Stimulated activated CD8-positive, alpha-beta memory T cell treated with anti-CD3 and anti-CD28 coated beads, Interleukin-15, amount 100 ng/mL, for 4 hours (primary cell): ENCODE measurements around the gene NPAS1.
"Not testable (repeated sequence)": the region's sequence is repeated elsewhere in the genome, so short reads cannot be mapped to it uniquely, and the experiment has no call there.

ENCODE experiments used
- DNase-seq, 2 donors: peaks; one replicate each; pipeline ENCODE4 v3.0.0-alpha.2; 2020; ENCODE audit warnings: low read depth in 2 of 2

Gene NPAS1

DNA sequence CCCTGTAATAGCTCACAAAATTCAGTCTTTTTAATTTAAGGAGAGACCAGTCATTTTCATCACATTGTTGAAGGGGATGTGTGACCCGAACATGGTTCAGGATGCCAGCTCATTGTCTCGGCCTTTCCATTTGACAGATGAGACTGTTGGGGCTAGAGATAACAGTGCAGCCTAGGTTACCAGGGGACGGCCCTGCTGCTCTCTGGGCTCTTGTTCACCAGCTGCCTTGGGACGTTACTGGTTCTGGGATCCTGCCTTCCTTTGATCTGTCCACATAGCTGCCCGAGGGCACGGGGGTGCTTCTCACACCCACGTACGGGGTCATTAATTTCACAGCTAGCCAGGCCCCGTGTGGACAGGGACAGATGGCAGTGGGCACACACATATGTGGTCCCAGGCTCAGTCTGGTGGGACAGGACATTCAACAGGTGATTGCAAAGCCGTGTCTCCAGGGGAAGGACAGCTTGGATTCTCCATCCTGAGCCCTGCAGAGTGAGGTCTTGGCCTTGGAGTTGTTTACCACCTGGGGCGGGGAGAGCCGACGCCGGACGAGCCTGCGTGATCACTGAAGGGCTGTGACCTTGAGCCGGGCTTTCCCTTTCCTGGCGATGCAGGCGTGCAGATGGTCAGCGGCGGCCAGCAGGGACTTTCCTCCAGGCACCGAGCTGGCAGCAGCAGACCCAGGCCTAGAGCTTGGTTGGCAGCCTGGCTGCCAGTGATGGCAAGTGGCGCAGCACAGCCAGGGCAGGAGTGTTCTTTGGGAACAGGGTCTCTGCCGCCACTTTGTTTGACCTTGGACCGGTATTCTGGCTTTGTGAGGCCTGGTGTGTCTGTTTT, 26.7 kb upstream of the NPAS1 start:
- DNase-seq, result no peak

DNA sequence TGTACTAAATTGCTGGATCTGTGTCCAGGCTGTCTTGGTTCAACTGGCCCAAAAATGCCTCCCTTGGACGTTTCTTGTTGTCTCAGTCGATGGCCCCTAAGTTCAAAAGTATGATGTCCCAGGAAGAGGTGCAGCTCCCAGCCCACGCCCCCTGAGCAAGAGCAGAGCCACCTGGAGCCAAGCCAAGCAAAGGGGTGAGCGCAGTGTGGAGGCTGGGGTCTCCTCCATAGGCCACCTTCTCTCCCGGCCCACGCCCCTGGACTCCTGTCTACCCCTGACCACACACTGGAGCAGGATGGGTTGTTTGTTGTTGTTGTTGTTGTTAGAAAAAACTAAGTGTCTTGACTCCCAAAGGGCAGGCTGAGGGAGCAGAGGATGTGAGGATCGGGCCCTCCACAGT, 26.0 kb upstream of the NPAS1 start:
- no peak for DNase-seq

- no peak for DNase-seq
These were observed 25.4 kb upstream of the NPAS1 start for GRCh38 chr19:46994141-46994686.

GRCh38 chr19:46995492-46995891, 24.1 kb upstream of the NPAS1 start:
- no peak for DNase-seq

GRCh38 chr19:46998445-46999125, 21.1 kb upstream of the NPAS1 start:
- no peak for DNase-seq

DNA sequence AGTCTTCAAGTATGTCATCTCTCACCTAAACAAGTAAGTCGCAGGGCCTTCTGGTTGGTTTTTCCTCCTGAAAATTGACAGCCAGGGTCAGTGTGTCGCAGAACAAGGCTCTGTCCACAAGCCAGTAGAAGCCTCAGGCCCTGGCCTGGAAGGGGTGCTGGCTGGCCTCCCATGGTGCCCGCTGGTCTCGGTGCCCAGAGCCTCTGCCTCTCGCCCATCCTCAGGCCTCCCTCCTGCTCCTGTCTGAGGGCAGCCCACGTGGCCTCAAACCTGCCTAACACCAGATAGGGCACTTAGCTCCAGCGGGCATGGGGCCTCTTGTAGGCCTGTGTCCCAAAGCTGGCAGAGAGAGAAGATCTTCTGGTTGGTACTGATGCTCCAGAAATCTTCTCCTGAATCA, 20.3 kb upstream of the NPAS1 start:
- no peak for DNase-seq

GRCh38 chr19:46999878-47000277, 19.8 kb upstream of the NPAS1 start:
- no peak for DNase-seq

DNA sequence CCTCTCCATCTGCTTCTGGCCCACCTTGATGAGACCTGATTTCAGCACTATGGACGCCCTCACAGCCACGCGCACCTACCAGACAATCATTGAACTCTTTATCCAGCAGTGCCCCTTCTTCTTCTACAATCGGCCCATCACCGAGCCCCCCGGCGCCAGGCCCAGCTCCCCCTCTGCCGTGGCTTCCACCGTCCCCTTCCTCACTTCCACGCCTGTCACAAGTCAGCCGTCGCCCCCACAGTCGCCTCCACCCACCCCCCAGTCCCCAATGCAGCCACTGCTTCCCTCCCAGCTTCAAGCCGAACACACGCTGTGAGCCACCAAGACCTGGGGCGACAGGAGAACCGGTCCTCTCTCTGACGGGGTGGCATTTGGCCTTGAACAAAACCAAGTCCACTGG, 19.3 kb upstream of the NPAS1 start:
- DNase-seq, result no peak

GRCh38 chr19:47001584-47001983, 18.1 kb upstream of the NPAS1 start:
- no peak for DNase-seq

DNA sequence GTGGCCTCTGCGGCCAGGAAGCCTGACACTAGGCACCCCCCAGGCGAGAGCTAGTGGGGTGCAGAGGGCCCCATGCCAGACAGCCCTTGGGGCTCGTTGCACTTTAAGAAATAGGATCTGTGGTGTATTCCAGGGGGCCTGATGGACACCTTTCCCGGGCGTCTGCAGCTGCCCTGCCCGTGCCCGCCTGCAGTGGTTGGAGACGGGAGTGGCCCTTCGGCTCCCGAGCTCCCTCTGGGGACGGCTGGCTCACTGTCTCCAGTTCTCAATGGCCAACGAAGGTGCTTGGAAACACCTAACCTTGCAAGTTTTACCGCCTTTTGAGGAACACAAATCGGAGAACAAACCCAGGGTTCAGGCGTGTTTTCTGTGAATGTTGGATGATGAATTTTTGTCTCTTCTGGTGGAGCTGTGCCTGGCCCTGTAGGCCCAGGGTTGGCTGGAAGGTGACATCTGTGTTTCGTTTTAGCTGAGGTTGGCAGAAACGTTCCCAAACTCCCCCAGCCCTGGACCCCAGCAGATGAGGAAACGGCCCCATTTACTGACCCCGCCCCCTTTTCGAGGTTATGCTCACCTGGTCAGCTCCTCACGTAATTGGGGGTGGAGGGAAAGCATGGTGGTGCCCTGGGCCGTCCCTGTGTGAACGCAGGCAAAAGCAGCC, 17.4 kb upstream of the NPAS1 start:
- no peak for DNase-seq

- no peak for DNase-seq
These were observed 16.6 kb upstream of the NPAS1 start for GRCh38 chr19:47002853-47003610.

DNA sequence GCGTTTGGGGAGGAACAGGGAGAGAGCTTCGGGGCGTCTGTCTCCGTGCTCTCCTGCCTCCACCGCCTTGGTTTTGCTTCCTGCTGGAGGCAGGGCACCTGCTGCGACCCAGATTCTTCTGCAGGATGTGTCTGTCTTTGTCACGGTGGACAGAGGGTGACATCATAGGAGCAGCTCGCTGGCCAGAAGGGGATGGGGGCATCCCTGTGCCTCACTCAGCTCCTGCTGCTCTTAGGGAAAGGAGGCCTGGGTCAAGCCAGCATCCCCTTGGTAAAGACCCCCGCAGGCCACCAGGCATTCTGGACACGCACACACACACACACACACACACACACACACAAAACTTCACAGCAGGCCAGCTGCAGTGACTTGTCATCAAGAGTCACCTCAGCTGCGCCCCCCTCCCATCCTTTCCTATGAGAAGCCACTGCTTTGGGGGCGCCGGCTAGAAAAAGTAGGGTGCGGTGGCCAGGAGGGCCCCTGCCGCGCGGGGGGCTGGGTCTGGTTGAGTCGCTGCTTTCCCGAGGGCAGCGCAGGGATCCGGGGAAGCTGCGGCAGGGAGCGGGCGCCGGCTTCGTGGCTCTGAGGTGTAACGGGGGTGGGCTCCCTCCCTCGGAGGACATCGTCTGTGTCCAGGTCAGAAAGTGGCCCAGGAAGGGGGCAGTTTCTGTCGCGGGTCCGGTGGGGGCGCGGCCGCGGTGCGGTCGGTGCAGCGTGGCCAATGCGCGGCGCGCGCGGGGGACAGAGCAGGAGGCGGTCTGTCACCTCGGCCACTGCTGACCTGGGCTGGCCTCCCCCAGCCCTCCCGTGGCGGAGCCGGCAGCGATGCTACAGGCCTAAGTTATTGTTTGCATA, 15.8 kb upstream of the NPAS1 start:
- DNase-seq, result no peak

DNA sequence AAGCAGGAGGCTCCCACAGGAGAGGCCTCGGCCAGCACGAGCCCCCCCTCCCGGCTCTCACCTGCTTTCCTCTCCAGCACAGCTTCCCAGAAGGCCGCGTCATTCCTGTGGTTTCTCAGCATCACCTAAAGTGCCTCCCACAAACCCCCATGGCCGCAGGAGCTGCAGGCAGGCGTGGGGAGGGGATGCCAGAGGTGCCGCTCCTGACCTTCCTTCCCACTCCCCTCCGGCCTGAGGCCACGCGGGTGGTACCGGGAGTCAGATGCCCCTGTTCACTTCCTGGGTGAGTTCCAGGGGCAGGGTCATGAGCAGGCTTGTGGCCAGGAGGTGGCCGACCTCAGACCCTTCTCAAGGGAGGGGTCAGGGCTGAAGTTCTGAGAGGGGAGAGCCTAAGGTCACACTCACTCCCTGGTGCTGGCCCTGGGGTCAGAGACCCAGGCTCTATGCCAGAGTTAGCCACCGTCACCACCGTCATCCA, 14.4 kb upstream of the NPAS1 start:
- DNase-seq, result no peak

- DNase-seq, result no peak
These were observed 13.8 kb upstream of the NPAS1 start for GRCh38 chr19:47005873-47006272.

GRCh38 chr19:47006496-47006895, 13.1 kb upstream of the NPAS1 start:
- DNase-seq, result no peak

DNA sequence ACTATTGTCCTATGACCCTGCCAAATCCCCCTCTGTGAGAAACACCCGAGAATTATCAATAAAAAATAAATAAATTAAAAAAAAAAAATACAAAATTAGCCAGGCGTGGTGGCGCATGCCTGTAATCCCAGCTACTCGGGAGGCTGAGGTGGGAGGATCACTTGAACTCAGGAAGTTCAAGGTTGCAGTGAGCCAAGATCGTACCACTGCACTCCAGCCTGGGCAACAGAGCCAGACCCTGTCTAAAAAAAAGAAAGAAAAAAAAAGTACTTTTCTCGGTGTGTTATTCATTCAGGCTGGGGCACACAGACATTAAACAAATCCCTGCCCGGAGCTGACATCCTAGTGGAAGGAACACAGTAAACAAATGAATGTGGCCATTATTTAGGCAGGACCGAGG, 9.1 kb upstream of the NPAS1 start:
- DNase-seq, result not testable (repeated sequence)

- no peak for DNase-seq
These were observed 7.0 kb upstream of the NPAS1 start for GRCh38 chr19:47012617-47013016.

GRCh38 chr19:47013041-47013517, 6.6 kb upstream of the NPAS1 start:
- DNase-seq, result peak in 1 of 2 donors; percentile 35

DNA sequence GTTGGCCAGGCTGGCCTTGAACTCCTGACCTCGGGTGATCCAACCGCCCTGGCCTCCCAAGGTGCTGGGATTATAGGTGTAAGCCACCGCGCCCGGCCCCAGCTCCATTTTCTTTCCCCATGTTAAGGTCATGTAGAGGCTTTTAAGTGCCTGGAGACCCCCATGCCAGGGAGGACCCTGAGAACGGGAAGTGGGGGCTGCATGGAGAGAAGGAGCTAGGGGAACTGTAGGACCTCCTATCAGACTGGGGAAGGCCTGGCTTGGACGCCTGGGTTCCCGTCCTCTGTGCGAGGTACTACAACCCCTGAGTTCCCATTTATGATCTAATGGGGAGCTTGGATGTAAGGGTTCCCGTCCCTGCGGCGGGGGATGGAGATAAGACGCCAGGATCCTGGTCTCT, 714 bp upstream of the NPAS1 start:
- DNase-seq, result no peak

DNA sequence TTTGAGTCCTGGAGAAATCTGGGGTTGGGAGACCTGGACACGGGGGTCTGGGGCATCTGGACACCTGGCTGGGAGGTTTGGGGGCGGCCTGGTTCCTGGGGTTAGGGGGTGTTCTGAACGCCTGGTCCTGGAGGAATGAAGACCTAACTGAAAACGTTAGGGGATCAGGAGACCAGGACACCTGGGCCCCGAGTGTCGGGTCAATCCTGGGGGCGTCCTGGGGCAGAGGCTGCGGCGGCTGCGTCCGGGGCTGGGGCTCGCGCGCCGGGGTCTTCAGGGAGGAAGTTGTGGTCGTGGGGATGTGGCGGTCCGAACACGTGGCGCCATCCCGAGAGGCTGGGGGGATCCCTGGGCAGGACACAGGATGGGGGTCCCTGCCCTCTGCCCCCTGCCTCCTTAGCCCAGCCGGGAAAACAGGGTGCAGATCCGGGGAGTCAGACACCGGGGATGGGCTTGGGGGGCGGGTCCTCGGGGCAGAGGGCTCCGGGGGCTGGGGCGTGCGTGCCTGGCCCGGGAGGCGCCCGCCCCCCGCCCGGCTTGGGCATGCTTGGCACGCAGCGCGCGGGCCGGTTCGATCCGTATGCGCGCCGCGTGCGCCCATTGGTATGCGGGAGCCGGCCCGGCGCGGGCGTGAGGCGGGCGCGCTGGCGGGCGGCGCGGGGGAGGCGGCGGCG, 632 bp downstream of the NPAS1 start:
- no peak for DNase-seq
